Activated naive CD4-positive, alpha-beta T cell treated with anti-CD3 and anti-CD28 coated beads, Interleukin-2, amount 50 U/mL, for 72 hours (primary cell): ENCODE results near the gene TMCC1. TPM values are rescaled to one million over a fixed set of nuclear protein-coding genes. Genes with fewer than 3 reads are reported as not detected.
A peak's percentile ranks its signal among the peaks of the same experiment; 100 is the strongest.
"Not testable (repeated sequence)": the region's sequence is repeated elsewhere in the genome, so short reads cannot be mapped to it uniquely, and the experiment has no call there.

Experiments used
- ATAC-seq, 2 donors: fragments of 150-1000 bp; cut with Tn5 transposase; 2 replicates each; pipeline ENCODE4 v1.10.0; 2021; ENCODE audit warnings: mild to moderate bottlenecking in 2 of 2, moderate library complexity in 2 of 2
- DNase-seq, 2 donors: peaks; one replicate each; pipeline ENCODE4 v3.0.0; 2021 to 2022; ENCODE audit warnings: low spot score in 2 of 2
- H3K27ac Mint-ChIP-seq, 2 donors: one replicate each; pipeline ENCODE4 v1.8.0; 2022; ENCODE audit warnings: mild to moderate bottlenecking in 2 of 2, mixed read lengths in 2 of 2
- H3K36me3 Mint-ChIP-seq, 2 donors: one replicate each; pipeline ENCODE4 v1.8.0; 2022; ENCODE audit warnings: mixed read lengths in 2 of 2
- H3K9me3 Mint-ChIP-seq, 2 donors: one replicate each; pipeline ENCODE4 v1.8.0; 2022; ENCODE audit warnings: mixed read lengths in 2 of 2
- total RNA-seq, 2 donors: library from RNA; stranded (reverse); gene quantifications; one replicate each; pipeline ENCODE4 v1.2.3, GENCODE V29; 2022

Gene TMCC1
- total RNA-seq, 2 donors from 2014 or later = 13.4 to 13.6 TPM

- no peak overlapping the region for H3K27ac Mint-ChIP-seq
- no peaks in the 10 kb centered on the region for H3K36me3 Mint-ChIP-seq
- ATAC-seq (no peak), DNase-seq (no peak)
- H3K9me3 Mint-ChIP-seq = no peaks in the 10 kb centered on the region
Measured at GRCh38 chr3:129614927-129615363, 278.6 kb downstream of the TMCC1 start.

- Mint-ChIP-seq H3K9me3 (no peaks in the 10 kb centered on the region), H3K27ac (no peak overlapping the region), H3K36me3 (no peaks in the 10 kb centered on the region)
- DNase-seq (no peak), ATAC-seq (no peak)
Measured at GRCh38 chr3:129614435-129614834, 279.1 kb downstream of the TMCC1 start.

GRCh38 chr3:129613367-129613740 is 280.2 kb downstream of the TMCC1 start:
- ATAC-seq = no peak
- H3K36me3 Mint-ChIP-seq = no peaks in the 10 kb centered on the region
- no peaks in the 10 kb centered on the region for H3K9me3 Mint-ChIP-seq
- no peak overlapping the region for H3K27ac Mint-ChIP-seq
- no peak for DNase-seq

- Mint-ChIP-seq H3K36me3 (no peaks in the 10 kb centered on the region), H3K9me3 (no peaks in the 10 kb centered on the region), H3K27ac (peak overlapping the region; percentile 45 to 47)
- DNase-seq (no peak), ATAC-seq (no peak)
Measured at GRCh38 chr3:129612534-129613366, 280.8 kb downstream of the TMCC1 start.

- Mint-ChIP-seq H3K27ac (peak overlapping the region in 1 of 2 donors; percentile 45), H3K9me3 (no peaks in the 10 kb centered on the region), H3K36me3 (no peaks in the 10 kb centered on the region)
- DNase-seq (no peak), ATAC-seq (no peak)
Measured at GRCh38 chr3:129611812-129612533, 281.5 kb downstream of the TMCC1 start.

- H3K9me3 Mint-ChIP-seq = no peaks in the 10 kb centered on the region
- H3K27ac Mint-ChIP-seq = no peak overlapping the region
- H3K36me3 Mint-ChIP-seq = no peaks in the 10 kb centered on the region
- ATAC-seq = no peak
- no peak for DNase-seq
Measured at GRCh38 chr3:129611446-129611800, 282.1 kb downstream of the TMCC1 start.

GRCh38 chr3:129610794-129611445 is 282.6 kb downstream of the TMCC1 start:
- ATAC-seq, H3K9me3 Mint-ChIP-seq, H3K27ac Mint-ChIP-seq, H3K36me3 Mint-ChIP-seq, DNase-seq: not testable (repeated sequence)

- peaks cover 0 to 6% of the 10 kb centered on the region in 2 donors for H3K36me3 Mint-ChIP-seq
- H3K27ac Mint-ChIP-seq = no peak overlapping the region
- DNase-seq (no peak), ATAC-seq (no peak)
- no peaks in the 10 kb centered on the region for H3K9me3 Mint-ChIP-seq
Measured at GRCh38 chr3:129610276-129610675, 283.2 kb downstream of the TMCC1 start.

- no peak for DNase-seq
- H3K36me3 Mint-ChIP-seq = peaks cover 0 to 6% of the 10 kb centered on the region in 2 donors
- no peak overlapping the region for H3K27ac Mint-ChIP-seq
- ATAC-seq = no peak
- H3K9me3 Mint-ChIP-seq = no peaks in the 10 kb centered on the region
Measured at GRCh38 chr3:129609591-129610182, 283.8 kb downstream of the TMCC1 start.

- Mint-ChIP-seq H3K27ac (no peak overlapping the region), H3K36me3 (peaks cover 0 to 6% of the 10 kb centered on the region in 2 donors)
- ATAC-seq = no peak
Measured at GRCh38 chr3:129608936-129609590, 284.4 kb downstream of the TMCC1 start.

GRCh38 chr3:129608087-129608935 is 285.2 kb downstream of the TMCC1 start:
- Mint-ChIP-seq H3K27ac (no peak overlapping the region), H3K36me3 (peaks cover 0 to 6% of the 10 kb centered on the region in 2 donors), H3K9me3 (no peaks in the 10 kb centered on the region)
- DNase-seq (no peak), ATAC-seq (no peak)

More at GRCh38 chr3:129608936-129609590, 284.4 kb downstream of the TMCC1 start:
- no peaks in the 10 kb centered on the region for H3K9me3 Mint-ChIP-seq
- DNase-seq = no peak

GRCh38 chr3:129607391-129608068 is 286.0 kb downstream of the TMCC1 start:
- H3K9me3 Mint-ChIP-seq = no peaks in the 10 kb centered on the region
- DNase-seq = no peak
- H3K36me3 Mint-ChIP-seq = peaks cover 0 to 6% of the 10 kb centered on the region in 2 donors
- no peak for ATAC-seq
- H3K27ac Mint-ChIP-seq = no peak overlapping the region

GRCh38 chr3:129606636-129607390 is 286.7 kb downstream of the TMCC1 start, which contains the start of gene PLXND1:
Gene PLXND1 (minus strand): TSS chr3:129606676. CDS start chr3:129606639, 37 bp downstream.
- Mint-ChIP-seq H3K27ac (no peak within 1 kb of the TSS), H3K9me3 (no peaks in the 10 kb centered on the region), H3K36me3 (peaks cover 0 to 6% of the 10 kb centered on the region in 2 donors)
- DNase-seq (no peak), ATAC-seq (peak; percentile 62 to 71)

GRCh38 chr3:129605922-129606635 is 287.4 kb downstream of the TMCC1 start:
- H3K9me3 Mint-ChIP-seq = no peaks in the 10 kb centered on the region
- DNase-seq (peak in 1 of 2 donors; percentile 23), ATAC-seq (peak; percentile 32 to 45)
- no peak overlapping the region for H3K27ac Mint-ChIP-seq
- H3K36me3 Mint-ChIP-seq = peaks cover 0 to 6% of the 10 kb centered on the region in 2 donors
